ENCODE measurements around the gene CEP85L.

Gene CEP85L

GRCh38 chr6:118524686-118525085 is 126.7 kb downstream of the CEP85L start:
- Histone ChIP-seq H3K9me2 (replicated peaks; ENCODE audit: insufficient read depth, low read length) (no peaks in the 10 kb centered on the region), H3K27ac (ENCODE audit: low read depth, low read length) (no peak overlapping the region)
- TF ChIP-seq CTCF (IDR thresholded peaks at IDR 0.05; ENCODE audit: insufficient read depth, low read length, poor library complexity, severe bottlenecking) (no peak), EZH2phosphoT487 (conservative IDR thresholded peaks at IDR 0.05; ENCODE audit: low read length) (no peak)

DNA sequence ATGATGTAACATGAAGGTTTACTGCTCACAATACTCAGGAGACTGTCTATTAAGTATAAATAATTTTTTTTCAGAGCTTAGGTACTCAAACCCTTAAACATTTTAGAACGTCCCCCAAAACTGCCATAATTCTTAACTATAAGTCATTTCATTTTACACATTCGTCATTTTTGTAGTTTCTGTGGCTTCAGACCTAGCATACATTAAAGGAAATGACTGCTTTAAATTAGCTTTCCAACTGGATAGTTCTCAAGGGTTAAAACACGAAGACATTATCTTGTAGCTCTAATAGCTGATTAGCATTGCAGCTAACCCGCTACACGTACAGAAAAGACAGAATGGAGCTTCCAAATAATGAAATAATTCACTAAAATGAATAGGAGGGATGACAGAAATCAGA is 128.2 kb downstream of the CEP85L start:
- no peaks in the 10 kb centered on the region for H3K9me2 ChIP-seq (replicated peaks; ENCODE audit: insufficient read depth, low read length)
- no peak overlapping the region for H2AFZ ChIP-seq (ENCODE audit: low read depth, low read length, severe bottlenecking)
- no peaks in the 10 kb centered on the region for H3K79me2 ChIP-seq (ENCODE audit: insufficient read depth, low read length)
- H3K9ac ChIP-seq (ENCODE audit: low read length), result no peak overlapping the region
- no peak overlapping the region for H3K27ac ChIP-seq (ENCODE audit: low read depth, low read length)
- no peaks in the 10 kb centered on the region for H3F3A ChIP-seq (ENCODE audit: insufficient read depth)
- H3K4me2 ChIP-seq (ENCODE audit: low read depth, low read length, poor library complexity, severe bottlenecking), result no peak overlapping the region
- H3K4me3 ChIP-seq (ENCODE audit: insufficient read depth, low read length, poor library complexity, severe bottlenecking), result no peak overlapping the region
- no peaks in the 10 kb centered on the region for H3K36me3 ChIP-seq (ENCODE audit: low read length)
- TF ChIP-seq EZH2phosphoT487 (conservative IDR thresholded peaks at IDR 0.05; ENCODE audit: low read length) (no peak), CTCF (IDR thresholded peaks at IDR 0.05; ENCODE audit: insufficient read depth, low read length, poor library complexity, severe bottlenecking) (no peak)
- H3K9me3 ChIP-seq (ENCODE audit: insufficient read depth, low read length), result no peaks in the 10 kb centered on the region
- no peaks in the 10 kb centered on the region for H3K27me3 ChIP-seq (ENCODE audit: low read length)
- no peaks in the 10 kb centered on the region for H4K20me1 ChIP-seq (ENCODE audit: low read depth, low read length)

More at GRCh38 chr6:118524686-118525085, 126.7 kb downstream of the CEP85L start:
- H3K4me2 ChIP-seq (ENCODE audit: low read depth, low read length, poor library complexity, severe bottlenecking), result no peak overlapping the region
- no peaks in the 10 kb centered on the region for H3K9me3 ChIP-seq (ENCODE audit: insufficient read depth, low read length)
- H3K36me3 ChIP-seq (ENCODE audit: low read length), result no peaks in the 10 kb centered on the region
- no peak overlapping the region for H3K4me3 ChIP-seq (ENCODE audit: insufficient read depth, low read length, poor library complexity, severe bottlenecking)
- H3K79me2 ChIP-seq (ENCODE audit: insufficient read depth, low read length), result no peaks in the 10 kb centered on the region
- H4K20me1 ChIP-seq (ENCODE audit: low read depth, low read length), result no peaks in the 10 kb centered on the region
- no peak overlapping the region for H2AFZ ChIP-seq (ENCODE audit: low read depth, low read length, severe bottlenecking)
- no peaks in the 10 kb centered on the region for H3F3A ChIP-seq (ENCODE audit: insufficient read depth)
- no peaks in the 10 kb centered on the region for H3K27me3 ChIP-seq (ENCODE audit: low read length)
- H3K9ac ChIP-seq (ENCODE audit: low read length), result no peak overlapping the region

DNA sequence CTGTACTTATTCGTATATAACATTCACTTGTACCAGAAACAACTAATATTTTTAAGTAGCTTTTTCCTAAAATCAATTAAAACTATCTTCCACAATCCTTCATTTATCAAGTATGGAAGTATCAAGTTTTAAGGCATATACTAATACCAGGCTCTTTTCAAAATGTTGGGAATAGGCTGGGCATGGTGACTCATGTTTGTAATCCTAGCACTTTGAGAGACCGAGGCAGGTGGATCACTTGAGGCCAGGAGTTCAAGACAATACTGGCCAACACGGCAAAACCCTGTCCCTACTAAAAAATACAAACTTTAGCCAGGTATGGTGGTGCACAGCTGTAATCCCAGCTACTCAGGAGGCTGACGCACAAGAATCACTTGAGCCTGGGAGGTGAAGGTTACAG is 129.0 kb downstream of the CEP85L start:
- no peak overlapping the region for H3K27ac ChIP-seq (ENCODE audit: low read depth, low read length)
- H3K4me2 ChIP-seq (ENCODE audit: low read depth, low read length, poor library complexity, severe bottlenecking), result no peak overlapping the region
- no peaks in the 10 kb centered on the region for H3K79me2 ChIP-seq (ENCODE audit: insufficient read depth, low read length)
- H3K27me3 ChIP-seq (ENCODE audit: low read length), result no peaks in the 10 kb centered on the region
- H3K36me3 ChIP-seq (ENCODE audit: low read length), result no peaks in the 10 kb centered on the region
- no peak overlapping the region for H2AFZ ChIP-seq (ENCODE audit: low read depth, low read length, severe bottlenecking)
- H4K20me1 ChIP-seq (ENCODE audit: low read depth, low read length), result no peaks in the 10 kb centered on the region
- H3F3A ChIP-seq (ENCODE audit: insufficient read depth), result no peaks in the 10 kb centered on the region
- no peaks in the 10 kb centered on the region for H3K9me2 ChIP-seq (replicated peaks; ENCODE audit: insufficient read depth, low read length)
- H3K9ac ChIP-seq (ENCODE audit: low read length), result no peak overlapping the region
- TF ChIP-seq CTCF (IDR thresholded peaks at IDR 0.05; ENCODE audit: insufficient read depth, low read length, poor library complexity, severe bottlenecking) (no peak), EZH2phosphoT487 (conservative IDR thresholded peaks at IDR 0.05; ENCODE audit: low read length) (no peak)
- H3K4me3 ChIP-seq (ENCODE audit: insufficient read depth, low read length, poor library complexity, severe bottlenecking), result no peak overlapping the region
- H3K9me3 ChIP-seq (ENCODE audit: insufficient read depth, low read length), result no peaks in the 10 kb centered on the region
